ENCODE results near the gene FIBP.

GRCh38 chr11:65850217-65851082, 37.8 kb downstream of the FIBP start:
- no peak for TF ChIP-seq CTCF (conservative IDR thresholded peaks at IDR 0.05)
- TF ChIP-seq ZFX (IDR thresholded peaks at IDR 0.05) = no peak
